HUES48 (cell line): Measurements from ENCODE around the gene HLA-A.

ENCODE experiments used
- H3K27ac ChIP-seq: one replicate; pipeline ENCODE4 v1.7.0; 2013; ENCODE audit warnings: low read depth, low read length, inconsistent platforms
- H3K27me3 ChIP-seq: 2 replicates; pipeline ENCODE4 v1.6.1; 2013; ENCODE audit warnings: mild to moderate bottlenecking, low read length; ENCODE audit not compliant: control insufficient read depth, insufficient read depth
- H3K36me3 ChIP-seq: 2 replicates; pipeline ENCODE4 v1.6.1; 2013; ENCODE audit warnings: low read length; ENCODE audit not compliant: control insufficient read depth, insufficient read depth
- H3K4me1 ChIP-seq: 2 replicates; pipeline ENCODE4 v1.6.1; 2013; ENCODE audit warnings: mild to moderate bottlenecking, low read length; ENCODE audit not compliant: control insufficient read depth, insufficient read depth
- H3K4me3 ChIP-seq: 2 replicates; pipeline ENCODE4 v1.5.1; 2013; ENCODE audit warnings: mild to moderate bottlenecking, low read depth, low read length
- H3K9ac ChIP-seq: 2 replicates; pipeline ENCODE4 v1.6.1; 2013; ENCODE audit warnings: mild to moderate bottlenecking, low read depth, low read length, moderate library complexity
- H3K9me3 ChIP-seq: 2 replicates; pipeline ENCODE4 v1.6.1; 2013; ENCODE audit warnings: low read length; ENCODE audit not compliant: control insufficient read depth, insufficient read depth

Gene HLA-A

GRCh38 chr6:29990931-29991330, 48.6 kb downstream of the HLA-A start:
- Histone ChIP-seq H3K4me3 (no peak overlapping the region), H3K4me1 (no peaks in the 10 kb centered on the region), H3K9ac (no peak overlapping the region), H3K27me3 (peaks cover 6% of the 10 kb centered on the region; the same call in 1 of the 2 replicates), H3K27ac (no peak overlapping the region), H3K36me3 (no peaks in the 10 kb centered on the region), H3K9me3 (no peaks in the 10 kb centered on the region)

GRCh38 chr6:29992807-29993206, 50.5 kb downstream of the HLA-A start:
- Histone ChIP-seq H3K9me3 (no peaks in the 10 kb centered on the region), H3K36me3 (no peaks in the 10 kb centered on the region), H3K27ac (no peak overlapping the region), H3K4me3 (no peak overlapping the region), H3K4me1 (no peaks in the 10 kb centered on the region), H3K9ac (no peak overlapping the region), H3K27me3 (peaks cover 6% of the 10 kb centered on the region; the same call in 1 of the 2 replicates)

- H3K36me3 ChIP-seq: no peaks in the 10 kb centered on the region
- H3K27ac ChIP-seq: no peak overlapping the region
- H3K9me3 ChIP-seq: no peaks in the 10 kb centered on the region
- H3K27me3 ChIP-seq: peaks cover 6% of the 10 kb centered on the region; the same call in 1 of the 2 replicates
- H3K4me1 ChIP-seq: no peaks in the 10 kb centered on the region
- H3K9ac ChIP-seq: no peak overlapping the region
- no peak overlapping the region for H3K4me3 ChIP-seq
These were observed 52.5 kb downstream of the HLA-A start for GRCh38 chr6:29994826-29995225.

GRCh38 chr6:29995340-29995777, 53.0 kb downstream of the HLA-A start:
- no peaks in the 10 kb centered on the region for H3K36me3 ChIP-seq
- H3K27me3 ChIP-seq: peaks cover 6% of the 10 kb centered on the region; the same call in 1 of the 2 replicates
- H3K9ac ChIP-seq: no peak overlapping the region
- H3K9me3 ChIP-seq: no peaks in the 10 kb centered on the region
- no peak overlapping the region for H3K4me3 ChIP-seq
- no peak overlapping the region for H3K27ac ChIP-seq
- no peaks in the 10 kb centered on the region for H3K4me1 ChIP-seq
